Smooth muscle cell (in vitro differentiated cells): Measurements from ENCODE around the gene TATDN3. TPM values are rescaled to one million over a fixed set of nuclear protein-coding genes. Genes with fewer than 3 reads are reported as not detected.

Source experiments
- DNase-seq: peaks from one replicate; lab custom pipeline; 2025; ENCODE audit not compliant: unreplicated experiment; lab: John Stamatoyannopoulos, UW
- H2AFZ ChIP-seq: fragments of 200-600 bp; sonication (generic); 2 replicates; pipeline ENCODE4 v1.6.0; 2016; ENCODE audit warnings: antibody characterized with exemption, low read depth, mild to moderate bottlenecking
- H3F3A ChIP-seq: fragments of 200-600 bp; sonication (generic); 2 replicates; pipeline ENCODE4 v1.6.0; 2017; ENCODE audit warnings: antibody characterized with exemption, low read depth
- H3K27ac ChIP-seq: fragments of 200-600 bp; sonication (generic); 2 replicates; pipeline ENCODE4 v1.5.1; 2016; ENCODE audit warnings: low read depth, mild to moderate bottlenecking
- H3K27me3 ChIP-seq: fragments of 200-600 bp; sonication (generic); 2 replicates; pipeline ENCODE4 v1.6.1; 2016; ENCODE audit warnings: low read depth, mild to moderate bottlenecking
- H3K36me3 ChIP-seq: fragments of 200-600 bp; sonication (generic); 2 replicates; pipeline ENCODE4 v1.5.1; 2016; ENCODE audit warnings: low read depth
- H3K4me1 ChIP-seq: fragments of 200-600 bp; sonication (generic); 2 replicates; pipeline ENCODE4 v1.5.1; 2016; ENCODE audit warnings: low read depth
- H3K4me2 ChIP-seq: fragments of 200-600 bp; sonication (generic); 2 replicates; pipeline ENCODE4 v1.6.0; 2016; ENCODE audit warnings: mild to moderate bottlenecking
- H3K4me3 ChIP-seq: fragments of 200-600 bp; sonication (generic); 2 replicates; pipeline ENCODE4 v1.5.1; 2016; ENCODE audit warnings: mild to moderate bottlenecking
- H3K79me2 ChIP-seq: fragments of 200-600 bp; sonication (generic); 2 replicates; pipeline ENCODE4 v1.6.0; 2016; ENCODE audit warnings: low read depth, mild to moderate bottlenecking
- H3K9ac ChIP-seq: fragments of 200-600 bp; sonication (generic); 2 replicates; pipeline ENCODE4 v1.6.0; 2016; ENCODE audit warnings: low read depth
- H3K9me3 ChIP-seq: fragments of 200-600 bp; sonication (generic); replicated peaks from 2 replicates; pipeline ENCODE4 v1.5.1; 2016; ENCODE audit warnings: low read depth
- H4K20me1 ChIP-seq: fragments of 200-600 bp; sonication (generic); 2 replicates; pipeline ENCODE4 v1.6.0; 2016; ENCODE audit warnings: low read depth
- CTCF ChIP-seq: fragments of 200-600 bp; sonication (generic); IDR thresholded peaks from 2 replicates; pipeline ENCODE4 v1.5.1; 2017; ENCODE audit warnings: borderline replicate concordance, mild to moderate bottlenecking, antibody characterized with exemption; ENCODE audit not compliant: insufficient read depth, poor library complexity, severe bottlenecking
- WGBS: methylation state at CpG from one replicate; pipeline ENCODE4 v1.1.7; 2016; ENCODE audit warnings: low lambda C conversion rate; 5-methylcytosine and 5-hydroxymethylcytosine counted together
- polyA plus RNA-seq: library from polyadenylated mRNA; unstranded; fragments of >200 nt; fragmentation: Nextera tagmentation; extraction: Ambion mirVana; gene quantifications from 2 replicates; pipeline ENCODE4 v1.2.1, GENCODE V29; 2016
- total RNA-seq: library from RNA; depleted of rRNA; stranded (reverse); fragments of >200 nt; gene quantifications from 2 replicates; pipeline ENCODE4 v1.2.3, GENCODE V29; 2014

The TATDN3 gene
- total and polyA plus RNA-seq, 2 experiments from 2014 or later: 14.3 to 46.7 TPM

DNA sequence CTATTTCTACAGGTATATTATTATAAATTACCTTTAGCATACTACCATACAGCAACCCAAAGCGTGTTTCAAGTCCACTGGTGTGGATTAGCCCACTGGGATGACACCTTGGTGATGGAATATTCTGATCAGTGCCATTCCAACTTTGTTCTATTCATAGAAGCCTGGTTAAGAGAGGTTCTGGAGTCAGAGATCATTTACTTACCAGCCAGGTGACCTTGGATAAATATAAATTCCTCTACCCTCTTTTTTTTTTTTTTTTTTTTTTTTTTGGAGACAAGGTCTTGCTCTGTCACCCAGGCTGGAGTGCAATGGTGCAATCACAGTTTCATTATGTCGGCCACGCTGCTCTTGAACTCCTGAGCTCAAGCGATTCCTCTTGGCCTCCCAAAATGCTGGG lies 55.9 kb downstream of the TATDN3 start, which contains the start of gene SPATA45:
SPATA45 (minus strand) TSS at position 101 of the 400 bp plus-strand sequence. CDS start 11,500 bp downstream, outside the sequence.
- Histone ChIP-seq H3K36me3 (no peaks in the 10 kb centered on the region), H3K9me3 (no peaks in the 10 kb centered on the region), H3F3A (no peaks in the 10 kb centered on the region), H3K4me2 (no peak within 1 kb of the TSS), H3K27me3 (no peaks in the 10 kb centered on the region), H3K27ac (no peak within 1 kb of the TSS), H3K79me2 (no peaks in the 10 kb centered on the region), H2AFZ (no peak within 1 kb of the TSS), H3K4me1 (no peaks in the 10 kb centered on the region), H4K20me1 (no peaks in the 10 kb centered on the region), H3K9ac (no peak within 1 kb of the TSS), H3K4me3 (no peak within 1 kb of the TSS)
- DNase-seq: no peak
- over 99% methylated on average over 4 of the region's 4 CpGs for WGBS
- no peak for TF ChIP-seq CTCF

DNA sequence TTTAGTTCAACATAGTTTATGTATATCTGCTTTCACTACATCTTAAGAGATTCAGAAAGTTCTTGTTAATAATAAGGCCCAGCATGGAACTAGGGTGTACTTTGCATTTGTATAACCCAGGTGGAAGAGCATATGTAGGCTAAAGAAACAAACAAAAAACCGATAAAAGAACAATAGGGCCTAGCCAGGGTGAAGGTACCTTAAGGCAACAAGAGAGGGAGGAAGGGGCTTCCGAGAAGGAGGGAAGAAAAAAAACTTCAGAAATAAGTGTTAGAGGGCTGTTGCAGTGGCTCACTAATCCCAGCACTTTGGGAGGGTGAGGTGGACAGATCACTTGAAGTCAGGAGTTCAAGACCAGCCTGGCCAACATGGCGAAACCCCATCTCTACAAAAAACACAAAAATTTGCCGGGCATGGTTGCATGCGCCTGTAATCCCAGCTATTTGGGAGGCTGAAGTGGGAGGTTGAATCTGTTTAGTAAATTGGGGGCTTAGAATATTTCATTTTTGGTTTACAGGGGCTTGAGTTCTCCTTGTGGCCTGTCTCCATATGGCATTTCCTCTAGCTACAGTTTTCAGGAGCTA lies 60.5 kb downstream of the TATDN3 start:
- WGBS: 85% methylated on average over 5 of the region's 5 CpGs
- H3K9ac ChIP-seq: no peak overlapping the region
- no peak overlapping the region for H3K4me3 ChIP-seq
- H4K20me1 ChIP-seq: no peaks in the 10 kb centered on the region
- no peaks in the 10 kb centered on the region for H3K36me3 ChIP-seq
- H3K9me3 ChIP-seq: no peaks in the 10 kb centered on the region
- H3K79me2 ChIP-seq: no peaks in the 10 kb centered on the region
- H3K4me2 ChIP-seq: no peak overlapping the region
- no peak for TF ChIP-seq CTCF
- no peaks in the 10 kb centered on the region for H3K27me3 ChIP-seq
- H3F3A ChIP-seq: peaks cover 6% of the 10 kb centered on the region
- DNase-seq: no peak
- no peak overlapping the region for H3K27ac ChIP-seq
- H3K4me1 ChIP-seq: no peaks in the 10 kb centered on the region
- H2AFZ ChIP-seq: no peak overlapping the region

GRCh38 chr1:212853658-212854057 lies 62.0 kb downstream of the TATDN3 start:
- no peak overlapping the region for H3K4me2 ChIP-seq
- no peak for TF ChIP-seq CTCF
- no peak overlapping the region for H2AFZ ChIP-seq
- DNase-seq: no peak
- H3K4me1 ChIP-seq: no peaks in the 10 kb centered on the region
- H3F3A ChIP-seq: peaks cover 8% of the 10 kb centered on the region
- H3K27ac ChIP-seq: no peak overlapping the region
- H3K9me3 ChIP-seq: no peaks in the 10 kb centered on the region
- WGBS: 87% methylated on average over 5 of the region's 5 CpGs
- H3K27me3 ChIP-seq: no peaks in the 10 kb centered on the region
- H3K4me3 ChIP-seq: no peak overlapping the region
- H3K36me3 ChIP-seq: no peaks in the 10 kb centered on the region
- H3K79me2 ChIP-seq: peaks cover 2% of the 10 kb centered on the region
- H4K20me1 ChIP-seq: no peaks in the 10 kb centered on the region
- no peak overlapping the region for H3K9ac ChIP-seq

- Histone ChIP-seq H3K4me3 (peak overlapping the region; percentile 78), H3K9me3 (no peaks in the 10 kb centered on the region), H4K20me1 (peaks cover 10% of the 10 kb centered on the region), H3K4me1 (peaks cover 16% of the 10 kb centered on the region), H3K4me2 (peak overlapping the region; percentile 93), H3K27me3 (no peaks in the 10 kb centered on the region), H3K9ac (no peak overlapping the region), H3K27ac (no peak overlapping the region), H2AFZ (no peak overlapping the region), H3K36me3 (no peaks in the 10 kb centered on the region), H3K79me2 (peaks cover 32% of the 10 kb centered on the region), H3F3A (peaks cover 8% of the 10 kb centered on the region)
- no peak for TF ChIP-seq CTCF
- WGBS: 81% methylated on average over 16 of the region's 16 CpGs
- no peak for DNase-seq
Observed at GRCh38 chr1:212856755-212857154, 65.1 kb downstream of the TATDN3 start.
